Fibroblast of skin of scalp (primary cell): ENCODE results near the gene NEK11.
"Not testable (repeated sequence)": the region's sequence is repeated elsewhere in the genome, so short reads cannot be mapped to it uniquely, and the experiment has no call there.

Experiments
- DNase-seq: peaks from one replicate; pipeline ENCODE4 v3.0.0-alpha.2; 2013

Gene NEK11

DNA sequence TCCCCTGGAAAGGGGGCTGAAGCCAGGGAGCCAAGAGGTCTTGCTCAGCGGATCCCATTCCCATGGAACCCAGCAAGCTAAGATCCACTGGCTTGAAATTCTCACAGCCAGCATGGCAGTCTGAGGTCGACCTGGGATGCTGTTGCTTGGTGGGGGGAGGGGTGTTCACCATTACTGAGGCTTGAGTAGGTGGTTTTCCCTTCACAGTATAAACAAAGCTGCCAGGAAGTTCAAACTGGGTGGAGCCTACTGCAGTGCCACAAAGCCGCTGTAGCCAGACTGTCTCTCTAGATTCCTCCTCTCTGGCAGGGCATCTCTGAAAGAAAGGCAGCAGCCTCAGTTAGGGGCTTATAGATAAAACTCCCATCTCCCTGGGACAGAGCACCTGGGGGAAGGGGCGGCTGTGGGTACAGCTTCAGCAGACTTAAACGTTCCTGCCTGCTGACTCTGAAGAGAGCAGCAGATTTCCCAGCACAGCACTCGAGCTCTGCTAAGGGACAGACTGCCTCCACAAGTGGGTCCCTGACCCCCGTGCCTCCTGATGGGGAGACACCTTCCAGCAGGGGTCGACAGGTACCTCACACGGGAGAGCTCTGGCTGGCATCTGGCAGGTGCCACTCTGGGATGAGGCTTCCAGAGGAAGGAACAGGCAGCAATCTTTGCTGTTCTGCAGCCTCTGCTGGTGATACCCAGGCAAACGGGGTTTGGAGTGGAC lies 15.8 kb downstream of the NEK11 start:
- DNase-seq: not testable (repeated sequence)

- DNase-seq: no peak
These were observed 20.9 kb downstream of the NEK11 start for GRCh38 chr3:131047582-131047981.

- DNase-seq: no peak
These were observed 21.4 kb downstream of the NEK11 start for GRCh38 chr3:131048030-131048429.

DNA sequence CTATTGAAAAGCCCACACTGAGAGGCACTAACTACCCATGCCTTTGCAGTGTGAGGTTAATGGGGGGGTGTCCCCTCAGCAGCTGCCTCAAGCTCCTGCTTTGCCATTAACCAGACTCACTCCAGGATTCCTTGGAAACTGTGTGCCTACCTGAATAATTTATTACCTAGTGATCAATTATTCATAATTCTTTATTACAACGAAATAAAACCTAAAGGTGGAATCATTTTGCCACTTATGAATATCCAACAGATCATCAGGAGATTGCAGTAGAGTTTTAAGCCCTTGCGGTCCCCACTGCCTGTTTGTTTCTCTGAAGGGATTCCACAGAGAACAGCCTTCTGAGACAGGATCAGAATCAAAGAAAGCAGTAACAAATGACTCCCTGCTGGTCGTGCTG lies 23.3 kb downstream of the NEK11 start:
- DNase-seq: no peak

- DNase-seq: peak; percentile 5
These were observed 26.6 kb downstream of the NEK11 start for GRCh38 chr3:131053043-131053859.

DNA sequence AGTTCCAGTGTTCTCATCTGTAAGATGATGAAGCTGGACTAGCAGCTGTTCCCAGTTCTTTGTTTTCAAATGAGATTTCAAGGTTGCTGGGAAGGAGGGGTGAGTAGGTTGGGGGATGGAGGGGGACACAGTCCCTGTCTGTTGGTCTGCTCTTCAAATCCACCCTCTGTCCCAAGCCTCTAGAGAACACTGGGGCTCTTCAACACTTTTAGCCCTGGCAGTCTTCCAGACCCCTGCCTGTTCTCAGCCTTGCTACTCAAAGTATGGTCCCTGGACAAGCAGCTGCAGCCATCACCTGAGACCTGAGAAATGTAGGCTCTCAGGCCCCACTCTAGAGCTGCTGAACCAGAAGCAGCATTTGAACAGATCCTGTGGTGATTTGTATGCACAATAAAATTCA lies 41.3 kb downstream of the NEK11 start:
- no peak for DNase-seq

- DNase-seq: peak; percentile 18
These were observed 45.5 kb downstream of the NEK11 start for GRCh38 chr3:131072099-131072559.

- peak; percentile 43 for DNase-seq
These were observed 46.2 kb downstream of the NEK11 start for GRCh38 chr3:131072845-131073244.

DNA sequence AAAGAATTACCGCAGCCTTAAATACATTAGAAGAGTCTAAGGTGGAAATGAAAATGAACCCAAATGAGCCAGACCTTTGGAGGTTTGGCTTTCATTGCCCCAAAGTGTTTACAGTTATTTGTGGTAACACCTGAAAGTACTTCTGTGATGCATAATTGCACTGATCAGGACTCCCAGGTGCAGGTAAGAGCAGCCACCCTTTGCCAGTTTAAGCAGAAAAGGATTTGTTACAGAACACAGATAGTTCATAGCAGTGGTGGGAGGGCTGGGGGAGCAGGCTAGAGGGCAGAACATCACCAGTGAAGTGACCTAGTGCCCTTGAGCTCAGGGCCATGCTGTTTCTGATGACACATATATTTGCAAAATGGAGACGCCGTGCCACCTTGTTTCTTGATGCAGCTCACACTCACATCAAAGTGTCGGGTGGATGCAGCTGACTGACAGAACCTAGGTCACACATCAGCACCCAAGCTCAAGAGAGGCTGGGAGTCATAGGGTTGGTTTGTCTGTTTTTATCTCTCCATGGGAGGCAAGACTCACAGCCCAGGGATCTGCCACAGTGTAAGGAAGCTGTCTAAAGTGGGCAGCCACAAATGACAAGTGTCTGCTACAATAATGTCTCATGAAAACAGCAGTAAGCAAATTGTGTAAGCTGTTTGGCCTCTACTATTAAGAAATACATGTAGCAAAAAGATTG lies 49.1 kb downstream of the NEK11 start:
- no peak for DNase-seq

GRCh38 chr3:131077904-131078303 lies 51.2 kb downstream of the NEK11 start:
- DNase-seq: no peak

GRCh38 chr3:131079086-131079485 lies 52.4 kb downstream of the NEK11 start:
- DNase-seq: no peak

- peak; percentile 29 for DNase-seq
These were observed 54.5 kb downstream of the NEK11 start for GRCh38 chr3:131081224-131081623.

- DNase-seq: no peak
These were observed 55.6 kb downstream of the NEK11 start for GRCh38 chr3:131082246-131082645.

DNA sequence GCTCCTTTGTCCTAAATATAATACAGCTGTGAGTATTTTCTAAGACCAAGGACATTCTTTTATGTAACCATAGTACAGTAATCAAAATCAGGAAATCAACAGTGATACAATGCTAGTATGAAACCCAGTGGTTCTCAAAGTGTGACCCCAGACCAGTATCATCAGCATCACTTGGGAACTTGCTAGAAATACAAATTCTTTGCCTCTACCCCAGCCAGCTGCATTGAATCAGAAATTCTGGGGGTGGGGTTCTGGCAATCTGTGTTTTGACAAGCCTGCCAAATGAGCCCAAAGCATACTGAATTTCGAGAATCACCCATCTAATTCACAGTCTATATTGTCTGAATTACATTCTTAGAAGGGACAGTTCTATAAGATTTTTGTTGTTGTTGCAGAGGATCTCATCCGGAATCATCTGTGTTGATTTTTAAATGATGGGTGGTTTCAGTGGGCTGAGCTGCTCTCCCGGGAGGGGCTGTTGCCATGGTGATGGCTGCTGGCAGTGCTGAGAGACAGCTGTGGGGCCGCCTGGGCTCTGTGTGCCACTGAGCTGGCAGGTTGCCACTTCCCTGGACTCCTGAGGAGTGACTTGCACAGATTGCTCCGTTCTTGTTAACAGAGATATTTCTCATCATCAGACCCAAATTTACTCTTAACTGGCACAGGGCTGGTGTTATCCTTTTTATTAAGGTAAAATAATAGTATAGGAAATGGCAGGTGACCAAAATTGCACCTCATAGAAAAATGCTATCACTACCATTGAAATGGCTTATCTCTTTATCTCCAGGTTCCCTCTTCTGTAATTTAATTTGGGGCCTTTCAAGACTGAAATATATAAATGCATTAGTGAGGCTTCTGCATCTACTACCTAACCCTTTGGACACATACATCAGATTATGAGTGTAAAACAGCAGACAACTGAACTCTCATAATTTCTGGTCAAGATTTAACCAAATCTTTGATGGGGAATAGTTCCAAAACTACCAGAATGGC lies 56.5 kb downstream of the NEK11 start:
- DNase-seq: peak; percentile 61

DNA sequence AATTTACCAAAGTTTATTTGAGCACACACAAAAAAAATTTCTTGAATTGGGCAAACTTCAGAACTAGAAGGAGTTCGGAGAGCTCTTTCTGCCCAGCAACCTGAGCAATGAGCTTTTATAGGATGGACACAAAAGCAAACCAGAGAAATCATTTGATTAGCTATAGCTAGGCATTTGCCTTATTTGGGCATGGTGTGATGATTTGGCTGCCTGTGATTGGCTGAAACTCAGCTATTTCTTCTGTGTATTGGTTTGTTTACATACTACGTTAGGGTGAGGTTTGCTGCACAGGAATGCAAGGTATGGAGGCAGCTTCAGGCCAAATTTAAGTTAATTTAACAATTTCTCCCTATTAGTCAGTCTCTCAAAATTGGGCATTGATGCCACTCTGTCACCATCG lies 65.1 kb downstream of the NEK11 start:
- peak; percentile 54 for DNase-seq

- DNase-seq: peak; percentile 26
These were observed 81.2 kb downstream of the NEK11 start for GRCh38 chr3:131107637-131108433.

- DNase-seq: no peak
These were observed 82.5 kb downstream of the NEK11 start for GRCh38 chr3:131109156-131109555.

DNA sequence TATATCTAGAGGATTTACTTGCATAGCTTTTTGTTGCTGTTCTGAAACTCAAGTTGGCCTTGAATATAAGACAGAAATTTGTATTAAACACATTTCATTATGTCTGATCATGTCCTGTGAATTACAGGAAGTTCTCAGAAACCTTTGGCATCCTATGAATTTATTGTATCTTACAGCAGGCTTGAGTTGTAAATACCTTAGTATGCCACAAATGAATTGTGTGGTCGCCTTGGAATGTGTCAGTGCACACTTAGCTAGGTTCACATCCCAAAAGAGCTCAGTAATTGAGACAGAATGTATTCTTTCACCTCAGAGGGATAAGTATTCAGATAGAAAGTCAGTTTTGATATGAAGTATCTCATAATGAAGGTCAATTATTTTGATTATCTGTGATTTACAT lies 83.4 kb downstream of the NEK11 start:
- peak; percentile 80 for DNase-seq

DNA sequence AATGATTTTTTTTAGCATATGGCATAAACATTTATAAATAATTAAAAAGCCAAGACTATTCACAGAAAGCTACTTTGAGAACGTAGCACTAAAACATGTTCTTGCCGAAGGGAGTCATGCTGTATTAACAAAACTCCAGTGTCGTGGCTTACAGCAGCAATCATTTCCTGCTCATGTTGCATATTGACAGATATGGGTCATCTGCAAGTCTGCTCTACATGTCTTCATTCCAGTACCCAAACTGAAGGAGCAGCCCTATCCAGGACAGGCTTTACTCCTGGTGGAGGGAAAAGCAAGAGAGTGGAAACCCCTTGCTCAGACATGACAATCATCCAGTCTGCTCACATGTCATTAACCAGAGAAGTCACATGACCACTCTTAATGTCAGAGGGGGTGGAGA lies 87.6 kb downstream of the NEK11 start:
- peak; percentile 13 for DNase-seq

- DNase-seq: no peak
These were observed 99.0 kb downstream of the NEK11 start for GRCh38 chr3:131125684-131126083.

DNA sequence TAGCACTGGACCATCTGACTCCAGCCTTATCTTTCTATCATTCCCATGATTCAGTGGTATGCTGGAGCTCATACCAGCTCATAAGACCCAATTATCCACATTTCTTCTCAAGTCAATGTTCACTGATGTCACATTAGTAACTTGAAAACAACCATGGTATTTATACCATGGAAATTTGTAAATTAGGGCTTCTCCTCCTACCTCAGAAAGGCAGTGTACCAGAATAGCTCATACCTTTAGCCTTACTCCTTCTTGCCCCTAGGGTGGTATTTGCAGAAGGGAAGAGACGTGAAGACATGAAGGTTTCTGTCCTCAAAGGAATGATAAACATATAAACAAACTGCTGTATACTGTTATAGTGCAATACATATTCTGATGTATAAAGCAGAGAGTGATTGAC lies 114.2 kb downstream of the NEK11 start:
- no peak for DNase-seq
